SK-N-SH (cell line): ENCODE measurements around the gene HHEX. TPM values are rescaled to one million over a fixed set of nuclear protein-coding genes. Genes with fewer than 3 reads are reported as not detected.

Experiments used
- CTCF ChIA-PET: fragments of 300-600, 350-600 bp; formaldehyde crosslinking; extraction: SDS; loops from one replicate; lab custom pipeline; 2021; lab: Yijun Ruan, JAX
- POLR2A ChIA-PET: fragments of 350-600 bp; sonication (Branson Sonifier 250); formaldehyde crosslinking; extraction: SDS; loops from one replicate; lab custom pipeline; 2020; ENCODE audit warnings: antibody characterized with exemption, inconsistent platforms; lab: Yijun Ruan, JAX
- DNase-seq: peaks from one replicate; pipeline ENCODE4 v3.0.0; 2012
- H2AFZ ChIP-seq: fragments of 200-600 bp; sonication (generic); 2 replicates; pipeline ENCODE4 v1.8.1; 2016; ENCODE audit warnings: antibody characterized with exemption, mild to moderate bottlenecking, low read depth
- H3F3A ChIP-seq: fragments of 200-600 bp; sonication (generic); replicated peaks from 2 replicates; pipeline ENCODE3; 2016; ENCODE audit warnings: antibody characterized with exemption, mild to moderate bottlenecking; ENCODE audit not compliant: insufficient read depth
- H3K27ac ChIP-seq, 2 experiments: fragments of 200-500 bp in 1 of 2; fragments of 200-600 bp in 1 of 2; sonication (Bioruptor generic) in 1 of 2; sonication (generic), shearing (Covaris generic) in 1 of 2; 2 replicates each; pipeline versions ENCODE4 v1.5.1 to v1.6.1; 2014 to 2016; ENCODE audit warnings: low read depth in 2 of 2, inconsistent platforms in 1 of 2, low read length in 1 of 2, mild to moderate bottlenecking in 1 of 2, mixed read lengths in 1 of 2
- H3K27me3 ChIP-seq: fragments of 200-600 bp; sonication (generic), shearing (Covaris generic); 2 replicates; pipeline ENCODE4 v1.6.1; 2016; ENCODE audit warnings: mixed run types; ENCODE audit not compliant: insufficient read depth
- H3K36me3 ChIP-seq, 2 experiments: fragments of 200-500 bp in 1 of 2; fragments of 200-600 bp in 1 of 2; sonication (Bioruptor generic) in 1 of 2; sonication (generic) in 1 of 2; replicated peaks in 1 of 2; 2 replicates each; pipeline versions ENCODE3 to v1.5.1; 2014 to 2016; ENCODE audit warnings: low read length in 1 of 2, mild to moderate bottlenecking in 1 of 2; ENCODE audit not compliant: insufficient read depth in 2 of 2, control insufficient read depth in 1 of 2
- H3K4me1 ChIP-seq, 2 experiments: fragments of 200-500 bp in 1 of 2; fragments of 200-600 bp in 1 of 2; sonication (Bioruptor generic) in 1 of 2; sonication (generic), shearing (Covaris generic) in 1 of 2; 2 replicates each; pipeline versions ENCODE4 v1.5.1 to v1.6.1; 2014 to 2016; ENCODE audit warnings: low read depth in 1 of 2, low read length in 1 of 2, mixed run types in 1 of 2; ENCODE audit not compliant: insufficient read depth in 2 of 2, control insufficient read depth in 1 of 2
- H3K4me2 ChIP-seq: fragments of 200-600 bp; sonication (generic), shearing (Covaris generic); 2 replicates; pipeline ENCODE4 v1.6.1; 2017; ENCODE audit warnings: mixed run types
- H3K4me3 ChIP-seq, 2 experiments: fragments of 200-500 bp in 1 of 2; fragments of 200-600 bp in 1 of 2; sonication (Bioruptor generic) in 1 of 2; sonication (generic), shearing (Covaris generic) in 1 of 2; 2 replicates each; pipeline versions ENCODE4 v1.5.1 to v1.8.1; 2014 to 2016; ENCODE audit warnings: low read depth in 2 of 2, inconsistent platforms in 1 of 2, low read length in 1 of 2, mild to moderate bottlenecking in 1 of 2, mixed read lengths in 1 of 2, moderate library complexity in 1 of 2
- H3K79me2 ChIP-seq: fragments of 200-600 bp; sonication (generic); 2 replicates; pipeline ENCODE4 v1.8.1; 2017; ENCODE audit warnings: mild to moderate bottlenecking; ENCODE audit not compliant: insufficient read depth
- H3K9ac ChIP-seq: fragments of 200-600 bp; sonication (generic); 2 replicates; pipeline ENCODE4 v1.6.1; 2017; ENCODE audit warnings: mixed run types
- H3K9me2 ChIP-seq: fragments of 200-600 bp; sonication (generic); 2 replicates; pipeline ENCODE4 v1.6.1; 2017; ENCODE audit warnings: mixed run types
- H3K9me3 ChIP-seq: fragments of 200-600 bp; sonication (generic); 2 replicates; pipeline ENCODE4 v1.6.1; 2017; ENCODE audit warnings: mixed run types, mild to moderate bottlenecking, moderate library complexity
- H4K20me1 ChIP-seq: fragments of 200-600 bp; sonication (generic); 2 replicates; pipeline ENCODE4 v1.6.1; 2017; ENCODE audit warnings: mild to moderate bottlenecking, mixed run types; ENCODE audit not compliant: insufficient read depth
- ELF1 ChIP-seq: IDR thresholded peaks from 2 replicates; pipeline ENCODE4 v1.4.0; 2012
- EZH2phosphoT487 ChIP-seq: fragments of 200-600 bp; sonication (generic); IDR thresholded peaks from 2 replicates; pipeline ENCODE4 v1.6.1; 2017; ENCODE audit warnings: low read depth, mixed run types, mild to moderate bottlenecking, antibody characterized with exemption, moderate library complexity, borderline replicate concordance
- FOSL2 ChIP-seq: IDR thresholded peaks from 2 replicates; pipeline ENCODE4 v1.4.0; 2012; ENCODE audit warnings: low read depth, mild to moderate bottlenecking, moderate library complexity, borderline replicate concordance
- FOXM1 ChIP-seq: IDR thresholded peaks from 2 replicates; pipeline ENCODE4 v1.4.0; 2012; ENCODE audit warnings: low read depth, mild to moderate bottlenecking
- RAD21 ChIP-seq: IDR thresholded peaks from 2 replicates; pipeline ENCODE4 v1.6.1; 2012; ENCODE audit warnings: mild to moderate bottlenecking, low read length
- YY1 ChIP-seq: IDR thresholded peaks from 2 replicates; pipeline ENCODE4 v1.4.0; 2012; ENCODE audit warnings: low read depth, mild to moderate bottlenecking
- WGBS: methylation state at CpG from one replicate; pipeline ENCODE4 v1.1.6; 2017; ENCODE audit warnings: low lambda C conversion rate; 5-methylcytosine and 5-hydroxymethylcytosine counted together
- polyA plus RNA-seq, 3 experiments: library from polyadenylated mRNA; depleted of rRNA; stranded (reverse); fragments of >200 nt; gene quantifications; 2 replicates each; pipeline ENCODE4 v1.2.3, GENCODE V29; 2012
- TF ChIP-seq, protein P1 (sequence below): IDR thresholded peaks from 2 replicates; pipeline ENCODE4 v1.6.1; 2012; ENCODE audit warnings: mild to moderate bottlenecking, low read depth, low read length, moderate library complexity
- TF ChIP-seq, protein P2 (sequence below): fragments of 200-600 bp; sonication (generic); IDR thresholded peaks from 2 replicates; pipeline ENCODE4 v1.6.1; 2017; ENCODE audit warnings: antibody characterized with exemption, mild to moderate bottlenecking, moderate library complexity
- TF ChIP-seq, protein P3 (sequence below): IDR thresholded peaks from 2 replicates; pipeline ENCODE4 v1.4.0; 2012; ENCODE audit warnings: low read depth
- TF ChIP-seq, protein P4 (sequence below): fragments of 150-350 bp; IDR thresholded peaks from 2 replicates; pipeline ENCODE4 v1.6.1; 2017; ENCODE audit warnings: antibody characterized with exemption, low read length, low read depth, borderline replicate concordance
- TF ChIP-seq, protein P5 (sequence below): IDR thresholded peaks from 2 replicates; pipeline ENCODE4 v1.4.0; 2012; ENCODE audit warnings: low read depth, borderline replicate concordance

Gene HHEX
- polyA plus RNA-seq, 1 of the 3 experiments (the other 2 are of a cell fraction) = 1.1 TPM

DNA sequence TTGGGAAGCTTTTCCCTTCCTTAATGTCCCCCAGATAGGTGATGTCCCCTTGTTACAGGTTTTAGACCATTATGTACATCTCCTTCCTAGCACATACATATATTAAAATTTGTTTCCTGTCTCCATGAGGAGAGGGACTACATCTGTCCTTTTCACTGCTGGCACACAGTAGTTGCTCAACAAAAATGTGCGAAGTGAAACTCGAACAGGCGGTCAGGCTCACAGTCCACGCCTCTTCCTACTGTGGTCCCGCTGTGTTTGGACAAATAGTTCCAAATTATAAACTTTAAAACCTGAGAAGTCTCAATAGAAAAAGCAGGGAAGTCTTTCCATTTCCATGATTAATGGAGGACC is 1.2 kb upstream of the HHEX start:
- TF ChIP-seq, protein P1, sequence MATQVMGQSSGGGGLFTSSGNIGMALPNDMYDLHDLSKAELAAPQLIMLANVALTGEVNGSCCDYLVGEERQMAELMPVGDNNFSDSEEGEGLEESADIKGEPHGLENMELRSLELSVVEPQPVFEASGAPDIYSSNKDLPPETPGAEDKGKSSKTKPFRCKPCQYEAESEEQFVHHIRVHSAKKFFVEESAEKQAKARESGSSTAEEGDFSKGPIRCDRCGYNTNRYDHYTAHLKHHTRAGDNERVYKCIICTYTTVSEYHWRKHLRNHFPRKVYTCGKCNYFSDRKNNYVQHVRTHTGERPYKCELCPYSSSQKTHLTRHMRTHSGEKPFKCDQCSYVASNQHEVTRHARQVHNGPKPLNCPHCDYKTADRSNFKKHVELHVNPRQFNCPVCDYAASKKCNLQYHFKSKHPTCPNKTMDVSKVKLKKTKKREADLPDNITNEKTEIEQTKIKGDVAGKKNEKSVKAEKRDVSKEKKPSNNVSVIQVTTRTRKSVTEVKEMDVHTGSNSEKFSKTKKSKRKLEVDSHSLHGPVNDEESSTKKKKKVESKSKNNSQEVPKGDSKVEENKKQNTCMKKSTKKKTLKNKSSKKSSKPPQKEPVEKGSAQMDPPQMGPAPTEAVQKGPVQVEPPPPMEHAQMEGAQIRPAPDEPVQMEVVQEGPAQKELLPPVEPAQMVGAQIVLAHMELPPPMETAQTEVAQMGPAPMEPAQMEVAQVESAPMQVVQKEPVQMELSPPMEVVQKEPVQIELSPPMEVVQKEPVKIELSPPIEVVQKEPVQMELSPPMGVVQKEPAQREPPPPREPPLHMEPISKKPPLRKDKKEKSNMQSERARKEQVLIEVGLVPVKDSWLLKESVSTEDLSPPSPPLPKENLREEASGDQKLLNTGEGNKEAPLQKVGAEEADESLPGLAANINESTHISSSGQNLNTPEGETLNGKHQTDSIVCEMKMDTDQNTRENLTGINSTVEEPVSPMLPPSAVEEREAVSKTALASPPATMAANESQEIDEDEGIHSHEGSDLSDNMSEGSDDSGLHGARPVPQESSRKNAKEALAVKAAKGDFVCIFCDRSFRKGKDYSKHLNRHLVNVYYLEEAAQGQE = no peak
- H3K4me1 ChIP-seq = peaks cover 4 to 5% of the 10 kb centered on the region in 2 experiments; a peak in 2 of 4 replicates
- H3K9me3 ChIP-seq = no peaks in the 10 kb centered on the region
- no peak overlapping the region for H3K27ac ChIP-seq
- H3K36me3 ChIP-seq = no peaks in the 10 kb centered on the region
- WGBS = 72% methylated on average over 5 of the region's 5 CpGs
- peak overlapping the region; percentile 79; the same call in 1 of the 2 replicates for H2AFZ ChIP-seq
- H3K4me2 ChIP-seq = peak overlapping the region; percentile 76
- H3F3A ChIP-seq = no peaks in the 10 kb centered on the region
- H3K79me2 ChIP-seq = no peaks in the 10 kb centered on the region
- no peaks in the 10 kb centered on the region for H3K9me2 ChIP-seq
- no peaks in the 10 kb centered on the region for H3K27me3 ChIP-seq
- ChIA-PET POLR2A (no interaction called here), CTCF (no interaction called here)
- peak overlapping the region; percentile 59 to 61 for H3K4me3 ChIP-seq
- H4K20me1 ChIP-seq = no peaks in the 10 kb centered on the region
- H3K9ac ChIP-seq = no peak overlapping the region
- no peak for DNase-seq

DNA sequence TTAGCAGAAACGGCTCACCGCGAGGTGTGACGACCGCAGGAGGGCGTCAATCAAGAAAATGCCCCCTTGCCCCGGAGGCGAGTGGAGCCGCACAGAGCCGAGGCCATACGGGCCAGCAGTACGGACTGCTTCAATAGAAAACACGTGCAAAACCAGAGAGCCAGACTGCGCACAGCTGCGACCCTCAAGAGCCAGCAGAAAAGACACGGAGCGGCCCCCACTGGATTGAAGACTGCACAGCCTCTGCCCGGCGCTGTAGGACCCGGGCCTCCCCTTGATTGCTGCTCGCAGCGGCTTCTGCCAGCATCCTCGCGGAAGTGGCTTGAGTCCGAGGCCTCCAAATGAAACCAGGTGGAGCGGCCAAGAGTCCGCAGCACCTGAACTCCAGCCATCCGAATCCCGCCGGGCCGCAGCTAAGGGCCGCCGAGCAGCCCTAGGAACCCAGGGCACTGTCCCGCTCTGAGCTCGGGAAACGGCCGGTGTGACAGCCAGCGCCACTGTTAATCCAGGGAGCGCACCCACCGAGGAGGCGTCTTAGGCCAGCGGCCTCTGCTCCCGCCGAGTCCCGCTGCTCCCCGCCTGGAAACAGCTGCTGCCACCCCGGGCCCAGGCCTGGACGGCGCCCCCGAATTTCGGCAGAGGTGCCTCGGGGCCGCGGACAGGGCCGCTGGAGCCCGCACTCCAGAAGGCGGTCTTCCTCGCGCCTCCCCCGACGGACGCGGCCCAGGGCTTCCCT is 660 bp upstream of the HHEX start:
- peak overlapping the region; percentile 57 for H3K9ac ChIP-seq
- peaks cover 4 to 5% of the 10 kb centered on the region in 2 experiments; a peak in 2 of 4 replicates for H3K4me1 ChIP-seq
- H2AFZ ChIP-seq = peak overlapping the region; percentile 79
- no peak overlapping the region for H3K27ac ChIP-seq
- DNase-seq = peak; percentile 73
- H3K9me3 ChIP-seq = no peaks in the 10 kb centered on the region
- H3K36me3 ChIP-seq = no peaks in the 10 kb centered on the region
- peak overlapping the region; percentile 76 for H3K4me2 ChIP-seq
- TF ChIP-seq, protein P2, sequence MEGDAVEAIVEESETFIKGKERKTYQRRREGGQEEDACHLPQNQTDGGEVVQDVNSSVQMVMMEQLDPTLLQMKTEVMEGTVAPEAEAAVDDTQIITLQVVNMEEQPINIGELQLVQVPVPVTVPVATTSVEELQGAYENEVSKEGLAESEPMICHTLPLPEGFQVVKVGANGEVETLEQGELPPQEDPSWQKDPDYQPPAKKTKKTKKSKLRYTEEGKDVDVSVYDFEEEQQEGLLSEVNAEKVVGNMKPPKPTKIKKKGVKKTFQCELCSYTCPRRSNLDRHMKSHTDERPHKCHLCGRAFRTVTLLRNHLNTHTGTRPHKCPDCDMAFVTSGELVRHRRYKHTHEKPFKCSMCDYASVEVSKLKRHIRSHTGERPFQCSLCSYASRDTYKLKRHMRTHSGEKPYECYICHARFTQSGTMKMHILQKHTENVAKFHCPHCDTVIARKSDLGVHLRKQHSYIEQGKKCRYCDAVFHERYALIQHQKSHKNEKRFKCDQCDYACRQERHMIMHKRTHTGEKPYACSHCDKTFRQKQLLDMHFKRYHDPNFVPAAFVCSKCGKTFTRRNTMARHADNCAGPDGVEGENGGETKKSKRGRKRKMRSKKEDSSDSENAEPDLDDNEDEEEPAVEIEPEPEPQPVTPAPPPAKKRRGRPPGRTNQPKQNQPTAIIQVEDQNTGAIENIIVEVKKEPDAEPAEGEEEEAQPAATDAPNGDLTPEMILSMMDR = 0 out of 2 replicates have a peak, but pooled peaks have one; percentile 22
- TF ChIP-seq ELF1 (0 out of 2 replicates have a peak, but pooled peaks have one; percentile 20), RAD21 (no peak), YY1 (0 out of 2 replicates have a peak, but pooled peaks have one; percentile 15), FOSL2 (no peak), EZH2phosphoT487 (no peak), FOXM1 (no peak)
- TF ChIP-seq, protein P3, sequence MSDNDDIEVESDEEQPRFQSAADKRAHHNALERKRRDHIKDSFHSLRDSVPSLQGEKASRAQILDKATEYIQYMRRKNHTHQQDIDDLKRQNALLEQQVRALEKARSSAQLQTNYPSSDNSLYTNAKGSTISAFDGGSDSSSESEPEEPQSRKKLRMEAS = peak; percentile 27; the same call in 1 of the 2 replicates
- TF ChIP-seq, protein P4, sequence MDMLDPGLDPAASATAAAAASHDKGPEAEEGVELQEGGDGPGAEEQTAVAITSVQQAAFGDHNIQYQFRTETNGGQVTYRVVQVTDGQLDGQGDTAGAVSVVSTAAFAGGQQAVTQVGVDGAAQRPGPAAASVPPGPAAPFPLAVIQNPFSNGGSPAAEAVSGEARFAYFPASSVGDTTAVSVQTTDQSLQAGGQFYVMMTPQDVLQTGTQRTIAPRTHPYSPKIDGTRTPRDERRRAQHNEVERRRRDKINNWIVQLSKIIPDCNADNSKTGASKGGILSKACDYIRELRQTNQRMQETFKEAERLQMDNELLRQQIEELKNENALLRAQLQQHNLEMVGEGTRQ = no peak
- TF ChIP-seq, protein P5, sequence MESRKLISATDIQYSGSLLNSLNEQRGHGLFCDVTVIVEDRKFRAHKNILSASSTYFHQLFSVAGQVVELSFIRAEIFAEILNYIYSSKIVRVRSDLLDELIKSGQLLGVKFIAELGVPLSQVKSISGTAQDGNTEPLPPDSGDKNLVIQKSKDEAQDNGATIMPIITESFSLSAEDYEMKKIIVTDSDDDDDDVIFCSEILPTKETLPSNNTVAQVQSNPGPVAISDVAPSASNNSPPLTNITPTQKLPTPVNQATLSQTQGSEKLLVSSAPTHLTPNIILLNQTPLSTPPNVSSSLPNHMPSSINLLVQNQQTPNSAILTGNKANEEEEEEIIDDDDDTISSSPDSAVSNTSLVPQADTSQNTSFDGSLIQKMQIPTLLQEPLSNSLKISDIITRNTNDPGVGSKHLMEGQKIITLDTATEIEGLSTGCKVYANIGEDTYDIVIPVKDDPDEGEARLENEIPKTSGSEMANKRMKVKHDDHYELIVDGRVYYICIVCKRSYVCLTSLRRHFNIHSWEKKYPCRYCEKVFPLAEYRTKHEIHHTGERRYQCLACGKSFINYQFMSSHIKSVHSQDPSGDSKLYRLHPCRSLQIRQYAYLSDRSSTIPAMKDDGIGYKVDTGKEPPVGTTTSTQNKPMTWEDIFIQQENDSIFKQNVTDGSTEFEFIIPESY = no peak
- ChIA-PET POLR2A (no interaction called here), CTCF (interaction anchor here (0.8 to 1.1 kb wide), 2 partner anchors 98 to 154 kb away, joined by 3 to 4 read pairs; no protein-coding TSS in a partner anchor)
- no peaks in the 10 kb centered on the region for H3K79me2 ChIP-seq
- H3K4me3 ChIP-seq = peak overlapping the region; percentile 59 to 61
- H3K9me2 ChIP-seq = no peaks in the 10 kb centered on the region
- no peaks in the 10 kb centered on the region for H4K20me1 ChIP-seq
- peaks cover under 1% of the 10 kb centered on the region for H3F3A ChIP-seq
- 12% methylated on average over 26 of the region's 63 CpGs for WGBS
- H3K27me3 ChIP-seq = no peaks in the 10 kb centered on the region
